ENCODE data around the gene EPS8.

EPS8 gene

GRCh38 chr12:15700595-15700994 lies 88.6 kb downstream of the EPS8 start:
- TF ChIP-seq EZH2 (optimal IDR thresholded peaks at IDR 0.05; ENCODE audit: low read depth, low read length): no peak
- no peak for TF ChIP-seq EZH2phosphoT487 (IDR thresholded peaks at IDR 0.05; ENCODE audit: low read length)
- no peak for TF ChIP-seq CTCF (IDR thresholded peaks at IDR 0.05; ENCODE audit: low read length)
- H3K4me1 ChIP-seq (ENCODE audit: low read length): peaks cover 5% of the 10 kb centered on the region
- H4K20me1 ChIP-seq (ENCODE audit: insufficient read depth, low read length): no peaks in the 10 kb centered on the region
- H3K9me2 ChIP-seq (replicated peaks; ENCODE audit: insufficient read depth, low read length): no peaks in the 10 kb centered on the region
- H3K27ac ChIP-seq (ENCODE audit: low read length): no peak overlapping the region
- no peaks in the 10 kb centered on the region for H3K27me3 ChIP-seq (replicated peaks; ENCODE audit: insufficient read depth, low read length)
- no peaks in the 10 kb centered on the region for H3F3A ChIP-seq (ENCODE audit: insufficient read depth, low read length)
- no peak overlapping the region for H2AFZ ChIP-seq (ENCODE audit: low read length)
- DNase-seq: peak; percentile 15
- H3K4me2 ChIP-seq (ENCODE audit: low read depth, low read length): peak overlapping the region; percentile 7; the same call in 1 of the 2 replicates
- no peaks in the 10 kb centered on the region for H3K36me3 ChIP-seq (replicated peaks; ENCODE audit: insufficient read depth, low read length)
- H3K9me3 ChIP-seq (replicated peaks; ENCODE audit: insufficient read depth, low read length): no peaks in the 10 kb centered on the region
- no peak overlapping the region for H3K9ac ChIP-seq (ENCODE audit: low read length)
- no peaks in the 10 kb centered on the region for H3K79me2 ChIP-seq (ENCODE audit: low read length)
- H3K4me3 ChIP-seq (ENCODE audit: low read length): no peak overlapping the region

GRCh38 chr12:15699886-15700285 lies 89.3 kb downstream of the EPS8 start:
- Histone ChIP-seq H3F3A (ENCODE audit: insufficient read depth, low read length) (no peaks in the 10 kb centered on the region), H4K20me1 (ENCODE audit: insufficient read depth, low read length) (no peaks in the 10 kb centered on the region), H3K27me3 (replicated peaks; ENCODE audit: insufficient read depth, low read length) (no peaks in the 10 kb centered on the region), H3K9ac (ENCODE audit: low read length) (no peak overlapping the region), H3K9me3 (replicated peaks; ENCODE audit: insufficient read depth, low read length) (no peaks in the 10 kb centered on the region), H3K4me2 (ENCODE audit: low read depth, low read length) (no peak overlapping the region), H3K36me3 (replicated peaks; ENCODE audit: insufficient read depth, low read length) (no peaks in the 10 kb centered on the region), H3K27ac (ENCODE audit: low read length) (no peak overlapping the region), H3K4me3 (ENCODE audit: low read length) (no peak overlapping the region), H3K4me1 (ENCODE audit: low read length) (peaks cover 5% of the 10 kb centered on the region), H2AFZ (ENCODE audit: low read length) (no peak overlapping the region), H3K9me2 (replicated peaks; ENCODE audit: insufficient read depth, low read length) (no peaks in the 10 kb centered on the region), H3K79me2 (ENCODE audit: low read length) (no peaks in the 10 kb centered on the region)
- TF ChIP-seq EZH2 (optimal IDR thresholded peaks at IDR 0.05; ENCODE audit: low read depth, low read length) (no peak), EZH2phosphoT487 (IDR thresholded peaks at IDR 0.05; ENCODE audit: low read length) (no peak), CTCF (IDR thresholded peaks at IDR 0.05; ENCODE audit: low read length) (no peak)
- DNase-seq: no peak

- Histone ChIP-seq H3K27ac (ENCODE audit: low read length) (no peak overlapping the region), H3K4me3 (ENCODE audit: low read length) (no peak overlapping the region), H3F3A (ENCODE audit: insufficient read depth, low read length) (no peaks in the 10 kb centered on the region), H3K4me1 (ENCODE audit: low read length) (peaks cover 5% of the 10 kb centered on the region), H2AFZ (ENCODE audit: low read length) (no peak overlapping the region), H3K36me3 (replicated peaks; ENCODE audit: insufficient read depth, low read length) (no peaks in the 10 kb centered on the region), H3K9ac (ENCODE audit: low read length) (no peak overlapping the region), H3K79me2 (ENCODE audit: low read length) (no peaks in the 10 kb centered on the region), H3K4me2 (ENCODE audit: low read depth, low read length) (no peak overlapping the region), H4K20me1 (ENCODE audit: insufficient read depth, low read length) (no peaks in the 10 kb centered on the region), H3K9me3 (replicated peaks; ENCODE audit: insufficient read depth, low read length) (no peaks in the 10 kb centered on the region), H3K9me2 (replicated peaks; ENCODE audit: insufficient read depth, low read length) (no peaks in the 10 kb centered on the region), H3K27me3 (replicated peaks; ENCODE audit: insufficient read depth, low read length) (no peaks in the 10 kb centered on the region)
- no peak for DNase-seq
- TF ChIP-seq EZH2 (optimal IDR thresholded peaks at IDR 0.05; ENCODE audit: low read depth, low read length): no peak
These were observed 90.8 kb downstream of the EPS8 start for GRCh38 chr12:15698377-15698871.

- Histone ChIP-seq H2AFZ (ENCODE audit: low read length) (no peak overlapping the region), H3K4me3 (ENCODE audit: low read length) (no peak overlapping the region), H3K9ac (ENCODE audit: low read length) (no peak overlapping the region), H3K79me2 (ENCODE audit: low read length) (no peaks in the 10 kb centered on the region), H3K9me3 (replicated peaks; ENCODE audit: insufficient read depth, low read length) (no peaks in the 10 kb centered on the region), H3K9me2 (replicated peaks; ENCODE audit: insufficient read depth, low read length) (no peaks in the 10 kb centered on the region), H3K4me2 (ENCODE audit: low read depth, low read length) (no peak overlapping the region), H3K27ac (ENCODE audit: low read length) (no peak overlapping the region), H3K27me3 (replicated peaks; ENCODE audit: insufficient read depth, low read length) (no peaks in the 10 kb centered on the region), H4K20me1 (ENCODE audit: insufficient read depth, low read length) (no peaks in the 10 kb centered on the region), H3K36me3 (replicated peaks; ENCODE audit: insufficient read depth, low read length) (no peaks in the 10 kb centered on the region), H3F3A (ENCODE audit: insufficient read depth, low read length) (no peaks in the 10 kb centered on the region), H3K4me1 (ENCODE audit: low read length) (peaks cover 5% of the 10 kb centered on the region)
- no peak for TF ChIP-seq CTCF (IDR thresholded peaks at IDR 0.05; ENCODE audit: low read length)
- TF ChIP-seq EZH2 (optimal IDR thresholded peaks at IDR 0.05; ENCODE audit: low read depth, low read length): no peak
- TF ChIP-seq EZH2phosphoT487 (IDR thresholded peaks at IDR 0.05; ENCODE audit: low read length): no peak
- DNase-seq: no peak
These were observed 92.0 kb downstream of the EPS8 start for GRCh38 chr12:15697201-15697600.

All from MM.1S (cell line).